Progenitor cell of endocrine pancreas (in vitro differentiated cells): Measurements from ENCODE around the gene NSMF. TPM values are rescaled to one million over a fixed set of nuclear protein-coding genes. Genes with fewer than 3 reads are reported as not detected.

ENCODE experiments used
- DNase-seq: peaks from one replicate; pipeline ENCODE4 v3.0.0; 2021; ENCODE audit warnings: low spot score; ENCODE audit not compliant: unreplicated experiment
- H3K27ac Mint-ChIP-seq: 2 replicates; pipeline ENCODE4 v1.8.0; 2021; ENCODE audit warnings: mild to moderate bottlenecking, moderate library complexity, mixed read lengths
- H3K27me3 Mint-ChIP-seq: 2 replicates; pipeline ENCODE4 v1.8.0; 2021; ENCODE audit warnings: mixed read lengths
- H3K36me3 Mint-ChIP-seq: 2 replicates; pipeline ENCODE4 v1.8.0; 2022; ENCODE audit warnings: mixed read lengths; ENCODE audit not compliant: insufficient read depth
- H3K4me1 Mint-ChIP-seq: 2 replicates; pipeline ENCODE4 v1.8.0; 2021; ENCODE audit warnings: low read depth, mixed read lengths
- H3K4me3 Mint-ChIP-seq: 2 replicates; pipeline ENCODE4 v1.8.0; 2021; ENCODE audit warnings: low read depth, mild to moderate bottlenecking, moderate library complexity, mixed read lengths
- H3K9me3 Mint-ChIP-seq: 2 replicates; pipeline ENCODE4 v1.8.0; 2021; ENCODE audit warnings: low read depth, mixed read lengths
- total RNA-seq: library from RNA; stranded (reverse); gene quantifications from 2 replicates; pipeline ENCODE4 v1.2.1, GENCODE V29; 2021
- TF ChIP-seq, protein P1 (sequence below): fragments of 200-600 bp; sonication (generic); IDR thresholded peaks from one replicate; pipeline ENCODE4 v1.5.0; 2021; ENCODE audit warnings: antibody characterized with exemption, mild to moderate bottlenecking; ENCODE audit not compliant: unreplicated experiment

Gene NSMF
- total RNA-seq, 1 donor from 2014 or later = 57.4 TPM

- TF ChIP-seq, protein P1, sequence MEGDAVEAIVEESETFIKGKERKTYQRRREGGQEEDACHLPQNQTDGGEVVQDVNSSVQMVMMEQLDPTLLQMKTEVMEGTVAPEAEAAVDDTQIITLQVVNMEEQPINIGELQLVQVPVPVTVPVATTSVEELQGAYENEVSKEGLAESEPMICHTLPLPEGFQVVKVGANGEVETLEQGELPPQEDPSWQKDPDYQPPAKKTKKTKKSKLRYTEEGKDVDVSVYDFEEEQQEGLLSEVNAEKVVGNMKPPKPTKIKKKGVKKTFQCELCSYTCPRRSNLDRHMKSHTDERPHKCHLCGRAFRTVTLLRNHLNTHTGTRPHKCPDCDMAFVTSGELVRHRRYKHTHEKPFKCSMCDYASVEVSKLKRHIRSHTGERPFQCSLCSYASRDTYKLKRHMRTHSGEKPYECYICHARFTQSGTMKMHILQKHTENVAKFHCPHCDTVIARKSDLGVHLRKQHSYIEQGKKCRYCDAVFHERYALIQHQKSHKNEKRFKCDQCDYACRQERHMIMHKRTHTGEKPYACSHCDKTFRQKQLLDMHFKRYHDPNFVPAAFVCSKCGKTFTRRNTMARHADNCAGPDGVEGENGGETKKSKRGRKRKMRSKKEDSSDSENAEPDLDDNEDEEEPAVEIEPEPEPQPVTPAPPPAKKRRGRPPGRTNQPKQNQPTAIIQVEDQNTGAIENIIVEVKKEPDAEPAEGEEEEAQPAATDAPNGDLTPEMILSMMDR = no peak
- DNase-seq = no peak
- H3K4me1 Mint-ChIP-seq = no peaks in the 10 kb centered on the region
- peaks cover 11% of the 10 kb centered on the region for H3K9me3 Mint-ChIP-seq
- H3K27ac Mint-ChIP-seq = no peak overlapping the region
- peaks cover 5% of the 10 kb centered on the region for H3K36me3 Mint-ChIP-seq
- peaks cover 6% of the 10 kb centered on the region for H3K27me3 Mint-ChIP-seq
- H3K4me3 Mint-ChIP-seq = no peak overlapping the region
Observed at GRCh38 chr9:137478962-137479861, 20.1 kb upstream of the NSMF start.

DNA sequence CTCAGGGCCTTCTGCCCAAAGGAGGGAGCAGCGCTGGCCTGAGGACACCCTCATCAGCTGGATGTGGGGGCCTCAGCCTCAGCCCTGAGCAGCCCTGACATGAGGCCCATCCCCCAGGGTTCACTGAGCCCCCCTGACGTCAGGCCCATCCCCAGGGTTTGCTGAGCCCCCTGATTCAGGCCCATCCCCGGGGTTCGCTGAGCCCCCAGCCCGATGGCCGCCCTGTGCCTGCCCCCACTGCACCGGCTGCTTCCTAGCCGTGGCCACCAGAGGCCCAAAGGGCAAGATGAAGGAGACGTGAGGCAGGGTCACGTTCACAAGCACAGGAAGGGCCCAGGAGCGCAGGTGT, 19.5 kb upstream of the NSMF start:
- TF ChIP-seq, protein P1 = no peak
- peaks cover 14% of the 10 kb centered on the region for H3K9me3 Mint-ChIP-seq
- H3K27me3 Mint-ChIP-seq = peaks cover 6% of the 10 kb centered on the region
- no peaks in the 10 kb centered on the region for H3K4me1 Mint-ChIP-seq
- H3K36me3 Mint-ChIP-seq = peaks cover 7% of the 10 kb centered on the region
- H3K4me3 Mint-ChIP-seq = no peak overlapping the region
- no peak overlapping the region for H3K27ac Mint-ChIP-seq
- DNase-seq = no peak

- DNase-seq = no peak
- Mint-ChIP-seq H3K36me3 (peaks cover 9% of the 10 kb centered on the region), H3K27me3 (peaks cover 6% of the 10 kb centered on the region), H3K27ac (no peak overlapping the region), H3K4me3 (no peak overlapping the region), H3K9me3 (peaks cover 20% of the 10 kb centered on the region), H3K4me1 (no peaks in the 10 kb centered on the region)
- TF ChIP-seq, protein P1 = no peak
Observed at GRCh38 chr9:137477778-137478612, 18.9 kb upstream of the NSMF start.

DNA sequence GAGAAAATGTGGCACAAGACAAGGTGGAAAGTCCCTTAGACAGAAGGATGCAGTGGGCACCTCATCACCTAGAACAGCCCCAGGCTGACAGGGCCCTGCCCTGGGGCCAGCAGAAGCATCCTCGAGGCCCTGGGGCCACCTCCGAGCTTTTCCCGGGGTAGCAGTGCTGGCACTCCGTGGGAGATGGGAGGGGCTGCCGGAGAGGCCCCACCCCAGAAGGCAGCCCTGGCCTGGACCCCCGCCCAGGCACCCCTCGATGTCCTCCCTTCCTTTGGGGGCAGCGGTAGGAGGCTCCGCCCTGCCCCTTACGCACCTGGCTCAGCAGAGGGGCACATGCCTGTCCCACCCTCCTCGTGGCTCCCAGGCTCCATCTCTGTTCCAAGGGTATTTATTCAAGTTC, 17.7 kb upstream of the NSMF start:
- DNase-seq = no peak
- Mint-ChIP-seq H3K27me3 (peaks cover 6% of the 10 kb centered on the region), H3K4me3 (no peak overlapping the region), H3K36me3 (peaks cover 9% of the 10 kb centered on the region), H3K27ac (no peak overlapping the region), H3K9me3 (peaks cover 21% of the 10 kb centered on the region), H3K4me1 (no peaks in the 10 kb centered on the region)
- TF ChIP-seq, protein P1 = no peak

- H3K27ac Mint-ChIP-seq = no peak overlapping the region
- peaks cover 9% of the 10 kb centered on the region for H3K36me3 Mint-ChIP-seq
- H3K4me3 Mint-ChIP-seq = no peak overlapping the region
- peaks cover 21% of the 10 kb centered on the region for H3K9me3 Mint-ChIP-seq
- no peak for DNase-seq
- TF ChIP-seq, protein P1 = no peak
- H3K27me3 Mint-ChIP-seq = peaks cover 7% of the 10 kb centered on the region
- H3K4me1 Mint-ChIP-seq = no peaks in the 10 kb centered on the region
Observed at GRCh38 chr9:137475666-137476065, 16.5 kb upstream of the NSMF start.
